Subcutaneous adipose tissue (tissue), 4 donors: Measurements from ENCODE around the gene ASRGL1. TPM values are rescaled to one million over a fixed set of nuclear protein-coding genes. Genes with fewer than 3 reads are reported as not detected.

ENCODE experiments used
- CTCF ChIP-seq: fragments of 450-650 bp; IDR thresholded peaks from one replicate; pipeline ENCODE4 v1.5.1; 2016; ENCODE audit warnings: low read depth, mild to moderate bottlenecking, control low read depth, antibody characterized with exemption, moderate library complexity
- total RNA-seq, 4 donors: library from RNA; depleted of rRNA; stranded (reverse); fragments of >200 nt; gene quantifications; one replicate each; pipeline ENCODE4 v1.1.0, GENCODE V29; 2016

The ASRGL1 gene
- total RNA-seq, 4 donors from 2014 or later, result 9.6 to 32.0 (median 15.0) TPM

- TF ChIP-seq CTCF, result no peak
These were observed 53.5 kb downstream of the ASRGL1 start for GRCh38 chr11:62390722-62391121.

- TF ChIP-seq CTCF, result no peak
These were observed 54.6 kb downstream of the ASRGL1 start for GRCh38 chr11:62391642-62392425.

GRCh38 chr11:62392506-62392905 is 55.3 kb downstream of the ASRGL1 start:
- no peak for TF ChIP-seq CTCF

GRCh38 chr11:62393061-62393611 is 55.9 kb downstream of the ASRGL1 start:
- no peak for TF ChIP-seq CTCF

GRCh38 chr11:62393735-62394134 is 56.5 kb downstream of the ASRGL1 start:
- no peak for TF ChIP-seq CTCF

GRCh38 chr11:62394825-62395538 is 57.7 kb downstream of the ASRGL1 start:
- no peak for TF ChIP-seq CTCF

GRCh38 chr11:62395885-62396551 is 58.8 kb downstream of the ASRGL1 start:
- no peak for TF ChIP-seq CTCF
